H7 (cell line): Measurements from ENCODE around the gene NDE1. TPM values are rescaled to one million over a fixed set of nuclear protein-coding genes. Genes with fewer than 3 reads are reported as not detected.

Experiments used
- DNase-seq: peaks from one replicate; pipeline ENCODE4 v3.0.0; 2012
- H3K27me3 ChIP-seq: 2 replicates; pipeline ENCODE4 v1.6.0; 2011; ENCODE audit warnings: mild to moderate bottlenecking, low read length; ENCODE audit not compliant: control insufficient read depth, insufficient read depth
- H3K36me3 ChIP-seq: replicated peaks from 2 replicates; pipeline ENCODE4 v1.5.1; 2011; ENCODE audit warnings: low read length; ENCODE audit not compliant: control insufficient read depth, insufficient read depth
- H3K4me3 ChIP-seq: 2 replicates; pipeline ENCODE4 v1.5.1; 2011; ENCODE audit warnings: low read depth, mild to moderate bottlenecking, control low read depth, low read length, moderate library complexity; ENCODE audit not compliant: insufficient read depth
- total RNA-seq: library from RNA; depleted of rRNA; stranded (reverse); fragments of >200 nt; shearing (Covaris generic); gene quantifications from 2 replicates; pipeline ENCODE4 v1.2.3, GENCODE V29; 2014

The NDE1 gene
- total RNA-seq, 1 experiment from 2014 or later = 34.5 TPM

DNA sequence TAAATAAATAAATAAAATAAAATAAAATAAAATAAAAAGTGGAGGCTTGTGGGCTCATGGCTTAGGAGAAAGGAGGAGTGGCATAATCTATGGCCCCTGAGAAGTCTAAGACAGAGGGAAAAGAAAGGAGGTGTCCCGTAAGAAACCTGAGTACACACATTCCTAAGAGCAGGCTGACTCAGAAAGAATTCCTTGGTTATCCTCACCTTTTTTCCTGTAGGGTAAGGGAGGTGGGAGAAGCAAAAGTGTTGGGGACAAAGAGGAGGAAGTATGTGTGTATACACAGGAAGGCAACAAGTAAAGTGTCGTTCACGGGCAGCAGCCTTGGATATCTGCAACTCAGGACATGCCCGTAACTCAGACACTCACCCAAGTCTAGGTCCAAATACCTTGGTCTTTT lies 36.4 kb upstream of the NDE1 start:
- no peaks in the 10 kb centered on the region for H3K27me3 ChIP-seq
- no peak overlapping the region for H3K4me3 ChIP-seq
- no peak for DNase-seq
- peaks cover 34% of the 10 kb centered on the region for H3K36me3 ChIP-seq

DNA sequence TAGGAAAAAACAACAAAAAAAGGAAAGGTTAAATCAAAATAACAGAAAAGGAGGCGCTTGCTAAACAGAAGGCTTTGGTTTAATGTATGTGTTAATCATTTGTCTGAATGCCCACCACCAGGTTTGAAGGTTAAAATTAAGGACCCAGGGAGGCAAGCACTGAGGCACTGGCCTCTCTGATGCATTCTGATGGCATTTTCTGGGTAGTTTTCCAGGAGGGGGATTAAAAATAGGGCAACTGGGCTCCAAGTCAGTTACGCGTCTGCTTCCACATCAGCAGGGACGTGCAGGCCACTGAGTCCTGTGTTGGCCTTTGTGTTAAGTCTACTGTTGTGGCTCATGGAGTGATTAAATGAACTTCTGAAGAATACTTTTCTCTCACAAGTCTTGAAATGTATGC lies 34.0 kb upstream of the NDE1 start:
- H3K36me3 ChIP-seq = peaks cover 29% of the 10 kb centered on the region

GRCh38 chr16:15616475-15617165 lies 33.4 kb upstream of the NDE1 start:
- DNase-seq = no peak
- Histone ChIP-seq H3K36me3 (peaks cover 27% of the 10 kb centered on the region), H3K4me3 (no peak overlapping the region), H3K27me3 (no peaks in the 10 kb centered on the region)

More for the DNA sequence above, 34.0 kb upstream of the NDE1 start:
- Histone ChIP-seq H3K4me3 (no peak overlapping the region), H3K27me3 (no peaks in the 10 kb centered on the region)
- no peak for DNase-seq

GRCh38 chr16:15617901-15618300 lies 32.1 kb upstream of the NDE1 start:
- no peak for DNase-seq
- H3K4me3 ChIP-seq = no peak overlapping the region
- H3K36me3 ChIP-seq = peaks cover 21% of the 10 kb centered on the region
- no peaks in the 10 kb centered on the region for H3K27me3 ChIP-seq

- DNase-seq = no peak
- Histone ChIP-seq H3K4me3 (no peak overlapping the region), H3K27me3 (no peaks in the 10 kb centered on the region), H3K36me3 (peaks cover 21% of the 10 kb centered on the region)
These were observed 31.7 kb upstream of the NDE1 start for GRCh38 chr16:15618392-15618791.

GRCh38 chr16:15620611-15621195 lies 29.3 kb upstream of the NDE1 start:
- no peak for DNase-seq
- no peak overlapping the region for H3K4me3 ChIP-seq
- peaks cover 26% of the 10 kb centered on the region for H3K36me3 ChIP-seq
- no peaks in the 10 kb centered on the region for H3K27me3 ChIP-seq

GRCh38 chr16:15621456-15621855 lies 28.6 kb upstream of the NDE1 start:
- no peak for DNase-seq
- Histone ChIP-seq H3K36me3 (peaks cover 25% of the 10 kb centered on the region), H3K27me3 (no peaks in the 10 kb centered on the region), H3K4me3 (no peak overlapping the region)

GRCh38 chr16:15621889-15622288 lies 28.2 kb upstream of the NDE1 start:
- Histone ChIP-seq H3K4me3 (no peak overlapping the region), H3K27me3 (no peaks in the 10 kb centered on the region), H3K36me3 (peaks cover 21% of the 10 kb centered on the region)
- no peak for DNase-seq

- H3K27me3 ChIP-seq = no peaks in the 10 kb centered on the region
- peaks cover 23% of the 10 kb centered on the region for H3K36me3 ChIP-seq
- H3K4me3 ChIP-seq = no peak overlapping the region
- no peak for DNase-seq
These were observed 18.2 kb upstream of the NDE1 start for GRCh38 chr16:15631730-15632409.

DNA sequence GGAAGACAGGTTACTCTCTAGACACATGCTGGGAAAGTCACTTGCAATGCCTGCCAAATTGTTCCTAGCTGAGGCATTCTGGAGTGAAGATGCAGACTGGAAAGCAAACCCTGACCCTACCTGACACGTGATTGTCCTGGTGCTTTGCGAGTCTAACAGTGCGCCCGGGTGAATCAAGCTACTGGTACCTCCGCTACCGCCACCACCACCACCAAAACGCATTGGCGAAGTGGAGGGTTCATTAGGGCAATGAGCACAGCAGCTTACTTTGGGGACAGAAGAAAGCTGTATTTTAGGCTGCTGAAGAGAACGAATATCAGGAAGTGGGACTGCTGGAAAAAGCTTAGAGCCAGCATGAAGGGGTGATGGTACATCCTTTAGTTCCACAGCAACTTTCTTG lies 14.1 kb upstream of the NDE1 start:
- H3K27me3 ChIP-seq = no peaks in the 10 kb centered on the region
- H3K36me3 ChIP-seq = peaks cover 20% of the 10 kb centered on the region

DNA sequence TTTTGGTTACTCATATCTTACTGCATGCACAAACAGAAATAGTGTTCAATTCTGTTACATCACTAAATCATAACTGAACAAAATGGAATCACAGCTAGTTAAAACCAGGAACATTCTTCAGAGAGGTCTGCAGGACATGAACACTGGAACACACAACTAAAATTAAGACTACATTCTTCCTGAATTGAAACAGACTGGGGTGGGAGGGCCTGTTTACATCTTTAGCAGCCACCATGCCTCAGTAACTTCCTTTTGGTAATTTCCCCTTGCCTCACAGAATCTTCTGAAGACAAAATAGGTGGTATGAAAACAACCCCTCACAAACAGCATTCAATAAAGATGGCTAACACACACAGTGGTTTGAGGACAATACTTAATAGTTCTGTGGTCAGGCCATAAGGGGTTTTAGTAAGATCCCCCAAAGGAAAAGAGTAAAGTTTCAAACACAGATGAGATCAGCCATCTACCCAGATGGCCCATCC lies 13.6 kb upstream of the NDE1 start:
- Histone ChIP-seq H3K4me3 (no peak overlapping the region), H3K27me3 (no peaks in the 10 kb centered on the region), H3K36me3 (peaks cover 20% of the 10 kb centered on the region)
- no peak for DNase-seq

More for the DNA sequence above, 14.1 kb upstream of the NDE1 start:
- no peak overlapping the region for H3K4me3 ChIP-seq
- DNase-seq = no peak

GRCh38 chr16:15639061-15639568 lies 10.9 kb upstream of the NDE1 start:
- Histone ChIP-seq H3K27me3 (no peaks in the 10 kb centered on the region), H3K4me3 (no peak overlapping the region), H3K36me3 (peaks cover 17% of the 10 kb centered on the region)
- no peak for DNase-seq

DNA sequence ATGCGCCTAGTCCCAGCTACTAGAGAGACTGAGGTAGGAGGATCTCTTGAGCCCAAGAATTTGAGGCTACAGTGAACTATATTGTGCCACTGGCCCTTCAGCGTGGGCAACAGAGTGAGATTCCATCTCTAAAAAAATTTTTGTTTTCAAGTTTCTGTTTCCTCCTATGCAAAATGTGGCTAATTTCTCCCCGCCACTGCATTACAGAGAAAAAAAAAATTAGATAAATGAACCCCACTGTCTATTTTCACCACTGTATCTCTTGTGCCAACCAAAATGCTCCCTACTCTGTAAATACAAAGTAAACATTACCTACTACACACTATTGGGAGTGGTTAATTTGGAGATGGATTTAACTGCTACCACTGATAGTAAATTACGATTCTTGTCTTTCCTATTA lies 9.1 kb upstream of the NDE1 start:
- H3K36me3 ChIP-seq = peaks cover 6% of the 10 kb centered on the region
- H3K27me3 ChIP-seq = no peaks in the 10 kb centered on the region
- DNase-seq = no peak
- no peak overlapping the region for H3K4me3 ChIP-seq

- Histone ChIP-seq H3K27me3 (no peaks in the 10 kb centered on the region), H3K36me3 (peaks cover 3% of the 10 kb centered on the region; the same call in 1 of the 2 replicates), H3K4me3 (peak overlapping the region; percentile 87)
- no peak for DNase-seq
These were observed 8.1 kb upstream of the NDE1 start for GRCh38 chr16:15641753-15642556.
